Testis (tissue), 2 donors: Measurements from ENCODE around the gene SLC25A26.

Source experiments
- POLR2A ChIP-seq: fragments of 450-650 bp; IDR thresholded peaks from one replicate; pipeline ENCODE4 v1.6.1; 2017; ENCODE audit warnings: antibody characterized with exemption, mild to moderate bottlenecking, moderate library complexity
- TF ChIP-seq, protein P1 (sequence below), 3 experiments: fragments of 450-650 bp in 2 of 3; fragments of 200-600 bp in 1 of 3; sonication (generic) in 1 of 3; IDR thresholded peaks; one replicate each; pipeline ENCODE4 v1.5.1; 2016 to 2019; ENCODE audit warnings: antibody characterized with exemption in 3 of 3, mild to moderate bottlenecking in 2 of 3, moderate library complexity in 1 of 3

DNA sequence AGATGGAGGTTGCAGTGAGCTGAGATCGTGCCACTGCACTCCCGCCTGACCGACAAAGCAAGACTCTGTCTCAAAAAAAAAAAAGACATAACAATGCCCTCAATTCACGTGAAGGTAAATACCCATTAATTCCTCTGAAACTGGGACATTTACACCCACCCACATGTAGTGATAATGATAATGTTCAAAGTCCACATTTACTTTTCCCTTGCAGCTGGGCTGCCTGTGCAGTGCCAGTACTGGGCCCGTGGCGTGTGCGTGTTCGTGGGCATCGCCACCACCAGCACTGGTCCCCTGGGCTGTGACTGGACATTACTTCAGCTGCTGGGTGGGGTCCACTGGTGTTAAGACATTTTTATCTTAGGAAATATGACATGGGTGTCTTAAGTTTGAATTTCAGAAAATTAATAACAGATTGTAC is 123.6 kb downstream of the SLC25A26 start:
- TF ChIP-seq, protein P1, sequence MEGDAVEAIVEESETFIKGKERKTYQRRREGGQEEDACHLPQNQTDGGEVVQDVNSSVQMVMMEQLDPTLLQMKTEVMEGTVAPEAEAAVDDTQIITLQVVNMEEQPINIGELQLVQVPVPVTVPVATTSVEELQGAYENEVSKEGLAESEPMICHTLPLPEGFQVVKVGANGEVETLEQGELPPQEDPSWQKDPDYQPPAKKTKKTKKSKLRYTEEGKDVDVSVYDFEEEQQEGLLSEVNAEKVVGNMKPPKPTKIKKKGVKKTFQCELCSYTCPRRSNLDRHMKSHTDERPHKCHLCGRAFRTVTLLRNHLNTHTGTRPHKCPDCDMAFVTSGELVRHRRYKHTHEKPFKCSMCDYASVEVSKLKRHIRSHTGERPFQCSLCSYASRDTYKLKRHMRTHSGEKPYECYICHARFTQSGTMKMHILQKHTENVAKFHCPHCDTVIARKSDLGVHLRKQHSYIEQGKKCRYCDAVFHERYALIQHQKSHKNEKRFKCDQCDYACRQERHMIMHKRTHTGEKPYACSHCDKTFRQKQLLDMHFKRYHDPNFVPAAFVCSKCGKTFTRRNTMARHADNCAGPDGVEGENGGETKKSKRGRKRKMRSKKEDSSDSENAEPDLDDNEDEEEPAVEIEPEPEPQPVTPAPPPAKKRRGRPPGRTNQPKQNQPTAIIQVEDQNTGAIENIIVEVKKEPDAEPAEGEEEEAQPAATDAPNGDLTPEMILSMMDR (IDR thresholded peaks at IDR 0.05), result no peak
- no peak for TF ChIP-seq POLR2A
